A673 (cell line): Measurements from ENCODE around the gene EEFSEC. TPM values are rescaled to one million over a fixed set of nuclear protein-coding genes. Genes with fewer than 3 reads are reported as not detected.

Source experiments
- BruUV-seq: library from RNA; stranded (reverse); fragments of 400-500 nt; replicated peaks from 2 replicates; lab custom pipeline; 2021; lab: Mats Ljungman, UMichigan
- CTCF ChIA-PET: fragments of 300-600 bp; sonication (Branson Sonifier 250); formaldehyde crosslinking; loops from one replicate; lab custom pipeline; 2022; ENCODE audit warnings: antibody characterized with exemption; lab: Charles Lee
- POLR2A ChIA-PET: fragments of 300-600 bp; sonication (Branson Sonifier 250); formaldehyde crosslinking; loops from one replicate; lab custom pipeline; 2022; ENCODE audit warnings: antibody characterized with exemption; ENCODE audit not compliant: low non-redundant PET; lab: Charles Lee
- DNase-seq: peaks from one replicate; pipeline ENCODE4 v3.0.0-alpha.2; 2015; ENCODE audit warnings: low spot score
- H3K27ac ChIP-seq: fragments of 200-600 bp; sonication (generic); 2 replicates; pipeline ENCODE4 v1.5.1; 2016; ENCODE audit warnings: mixed run types, low read depth, mild to moderate bottlenecking, mixed read lengths, antibody characterized with exemption, low read length; ENCODE audit not compliant: poor library complexity, severe bottlenecking
- H3K27me3 ChIP-seq: fragments of 200-600 bp; sonication (generic); replicated peaks from 2 replicates; pipeline ENCODE4 v1.6.1; 2017; ENCODE audit warnings: mixed run types, low read depth, mild to moderate bottlenecking, mixed read lengths, antibody characterized with exemption, low read length; ENCODE audit not compliant: insufficient read depth, poor library complexity
- H3K36me3 ChIP-seq: fragments of 200-600 bp; sonication (generic); 2 replicates; pipeline ENCODE4 v1.6.1; 2016; ENCODE audit warnings: mixed run types, mild to moderate bottlenecking, mixed read lengths, antibody characterized with exemption, low read length; ENCODE audit not compliant: insufficient read depth, poor library complexity, severe bottlenecking
- H3K4me1 ChIP-seq: fragments of 200-600 bp; sonication (generic); 2 replicates; pipeline ENCODE4 v1.6.1; 2017; ENCODE audit warnings: mixed run types, mild to moderate bottlenecking, mixed read lengths, antibody characterized with exemption, low read length; ENCODE audit not compliant: insufficient read depth, poor library complexity, severe bottlenecking
- H3K4me3 ChIP-seq: fragments of 200-600 bp; sonication (generic); 2 replicates; pipeline ENCODE4 v1.5.1; 2016; ENCODE audit warnings: low read depth, mixed run types, mild to moderate bottlenecking, mixed read lengths, low read length; ENCODE audit not compliant: poor library complexity, severe bottlenecking
- H3K9me3 ChIP-seq: fragments of 200-600 bp; sonication (generic); 2 replicates; pipeline ENCODE4 v1.6.1; 2016; ENCODE audit warnings: mixed run types, low read depth, mild to moderate bottlenecking, mixed read lengths, antibody characterized with exemption, low read length; ENCODE audit not compliant: poor library complexity, severe bottlenecking
- CTCF ChIP-seq: fragments of 300-800, 200-600 bp; sonication (generic); conservative IDR thresholded peaks from 2 replicates; pipeline ENCODE4 v1.5.1; 2017; ENCODE audit warnings: low read depth, mild to moderate bottlenecking, antibody characterized with exemption, low read length, moderate library complexity, mixed read lengths
- EZH2 ChIP-seq: fragments of 200-600 bp; sonication (generic); IDR thresholded peaks from 2 replicates; pipeline ENCODE4 v1.6.1; 2017; ENCODE audit warnings: borderline replicate concordance, low read depth, mild to moderate bottlenecking, mixed read lengths, antibody characterized with exemption, low read length; ENCODE audit not compliant: poor library complexity, severe bottlenecking
- intact Hi-C: fragments of 100-400 bp; cut with micrococcal nuclease; formaldehyde crosslinking; loops from one replicate; pipeline ENCODE4 v1.10.0; 2022; ENCODE audit not compliant: unreplicated experiment
- total RNA-seq: library from RNA; stranded (reverse); gene quantifications from 2 replicates; pipeline ENCODE4 v1.2.3, GENCODE V29; 2021

EEFSEC gene
- total RNA-seq, 1 experiment from 2014 or later, result 19.7 TPM

GRCh38 chr3:128345196-128345595 is 191.9 kb downstream of the EEFSEC start:
- Histone ChIP-seq H3K36me3 (no peaks in the 10 kb centered on the region), H3K9me3 (no peaks in the 10 kb centered on the region), H3K27ac (no peak overlapping the region), H3K4me3 (no peak overlapping the region), H3K27me3 (no peaks in the 10 kb centered on the region), H3K4me1 (no peaks in the 10 kb centered on the region)
- DNase-seq, result no peak
- ChIA-PET POLR2A (no interaction called here), CTCF (no interaction called here)
- no TSS peak for BruUV-seq
- TF ChIP-seq EZH2 (no peak), CTCF (no peak)
- intact Hi-C loops, result no loop called here

DNA sequence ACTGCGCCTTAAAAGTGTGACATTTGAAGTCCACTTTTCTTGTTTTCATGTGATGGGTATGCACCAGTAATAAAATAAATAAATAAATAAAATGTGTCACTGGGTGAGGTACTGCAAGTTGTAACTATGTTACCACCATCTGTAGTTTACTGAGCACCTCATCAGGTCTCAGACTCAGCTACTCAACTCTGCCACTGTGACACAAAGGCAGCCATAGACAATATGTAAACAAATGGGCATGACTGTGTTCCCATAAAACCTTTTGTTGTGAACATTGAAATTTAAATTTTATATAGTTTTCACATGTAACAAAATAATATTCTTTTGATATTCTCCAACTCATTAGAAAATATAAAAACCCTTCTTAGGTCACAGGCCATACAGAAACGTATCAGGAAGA is 193.3 kb downstream of the EEFSEC start:
- no peak for DNase-seq
- POLR2A ChIA-PET, result no interaction called here
- CTCF ChIA-PET, result no interaction called here
- no peak overlapping the region for H3K27ac ChIP-seq
- no peaks in the 10 kb centered on the region for H3K36me3 ChIP-seq
- intact Hi-C loops, result no loop called here
- H3K27me3 ChIP-seq, result no peaks in the 10 kb centered on the region
- BruUV-seq, result no TSS peak
- H3K9me3 ChIP-seq, result no peaks in the 10 kb centered on the region
- H3K4me3 ChIP-seq, result no peak overlapping the region
- no peaks in the 10 kb centered on the region for H3K4me1 ChIP-seq
- TF ChIP-seq EZH2, result no peak
- TF ChIP-seq CTCF, result no peak

- BruUV-seq, result no TSS peak
- intact Hi-C loops, result no loop called here
- CTCF ChIA-PET, result no interaction called here
Measured at GRCh38 chr3:128347282-128347681, 194.0 kb downstream of the EEFSEC start.

More at GRCh38 chr3:128347282-128347681, 194.0 kb downstream of the EEFSEC start:
- DNase-seq, result no peak
- no peak for TF ChIP-seq CTCF
- TF ChIP-seq EZH2, result no peak
- Histone ChIP-seq H3K4me1 (no peaks in the 10 kb centered on the region), H3K9me3 (no peaks in the 10 kb centered on the region), H3K27ac (no peak overlapping the region), H3K36me3 (no peaks in the 10 kb centered on the region), H3K4me3 (no peak overlapping the region), H3K27me3 (no peaks in the 10 kb centered on the region)
- POLR2A ChIA-PET, result no interaction called here
